ENCODE results near the gene BCAS3.
"Not testable (repeated sequence)": the region's sequence is repeated elsewhere in the genome, so short reads cannot be mapped to it uniquely, and the experiment has no call there.

The BCAS3 gene

DNA sequence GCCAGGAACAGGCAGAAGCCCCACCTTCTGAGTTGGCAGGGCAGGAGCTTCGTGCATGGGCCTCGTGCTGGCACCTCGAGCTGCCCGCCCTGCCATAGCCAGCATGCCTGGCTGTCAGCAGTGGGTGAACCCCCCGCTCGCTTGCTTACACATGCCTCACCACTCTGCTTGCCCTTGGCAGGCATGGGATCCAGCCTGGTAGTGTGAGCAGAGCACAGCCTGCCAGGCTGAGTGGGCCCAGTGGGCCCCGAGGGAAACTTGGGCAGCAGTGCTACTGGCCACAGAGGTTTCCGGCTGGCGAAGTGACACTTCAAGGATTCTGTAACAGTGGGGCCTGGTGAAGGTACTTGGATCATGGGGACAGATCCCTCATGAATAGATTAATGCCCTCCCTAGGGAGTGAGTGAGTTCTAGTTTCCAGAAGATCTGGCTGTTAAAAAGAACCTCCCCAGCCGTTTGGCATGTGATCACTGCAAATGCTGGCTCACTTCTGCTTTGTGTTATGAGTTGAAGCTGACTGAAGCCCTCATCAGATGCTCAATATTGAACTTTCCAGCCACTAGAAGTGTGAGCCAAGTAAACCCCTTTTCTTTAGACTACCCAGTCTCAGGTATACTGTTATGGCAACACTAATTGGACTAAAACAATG is 114.7 kb downstream of the BCAS3 start:
- no peak for DNase-seq (ENCODE audit: low read depth, low spot score)

DNA sequence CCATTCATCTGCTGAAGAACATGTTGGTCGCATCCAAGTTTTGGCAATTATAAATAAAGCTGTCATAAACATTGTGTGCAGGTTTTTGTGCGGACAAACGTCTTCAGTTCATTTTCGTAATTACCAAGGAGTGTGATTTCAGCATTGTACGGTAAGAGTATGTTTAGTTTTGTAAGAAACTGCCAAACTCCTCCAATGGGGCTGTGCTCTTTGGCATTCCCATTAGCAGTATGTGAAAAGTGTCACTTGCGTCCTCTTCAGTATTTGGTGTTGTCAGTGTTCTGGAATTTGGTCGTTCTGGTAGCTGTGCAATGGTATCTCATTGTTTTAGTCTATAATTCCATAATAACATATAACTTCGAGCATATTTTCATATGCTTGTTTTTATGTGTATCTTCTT is 120.9 kb downstream of the BCAS3 start:
- no peak for DNase-seq (ENCODE audit: low read depth, low spot score)

DNA sequence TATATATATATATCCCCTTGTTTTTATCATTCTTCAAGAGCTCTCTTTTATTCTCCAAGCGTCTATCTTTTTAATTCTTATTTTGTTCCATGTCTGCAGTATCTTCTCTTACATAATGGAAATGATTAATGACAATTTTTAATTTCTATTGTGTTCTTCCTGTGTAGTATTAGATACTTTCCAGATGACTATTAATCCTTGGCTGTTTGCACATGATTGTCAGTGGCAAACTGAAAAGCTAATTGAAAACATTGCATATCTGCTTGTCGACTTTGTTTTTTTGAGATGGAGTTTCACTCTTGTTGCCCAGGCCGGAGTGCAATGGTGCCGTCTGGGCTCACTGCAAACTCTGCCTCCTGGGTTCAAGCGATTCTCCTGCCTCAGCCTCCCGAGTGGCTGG is 124.7 kb downstream of the BCAS3 start:
- no peak for DNase-seq (ENCODE audit: low read depth, low spot score)

DNA sequence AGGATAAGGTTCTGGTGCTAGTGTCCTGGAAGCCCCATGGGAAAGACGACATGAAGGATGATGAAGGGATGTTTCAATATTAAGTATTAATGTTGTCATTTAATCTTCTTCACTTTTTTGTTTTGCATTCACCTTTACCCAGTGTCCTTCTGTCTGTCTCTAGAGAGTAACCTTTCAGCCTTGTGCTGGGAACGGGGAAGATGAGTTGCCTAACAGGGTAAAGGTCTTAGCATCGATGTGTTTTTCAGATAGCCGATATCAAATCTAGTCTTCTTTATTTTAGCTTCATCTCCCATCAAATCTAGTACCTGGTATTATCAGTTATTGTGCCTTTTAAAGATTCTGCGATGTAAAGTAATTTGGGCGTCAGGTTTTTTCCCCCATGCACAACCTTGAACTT is 125.4 kb downstream of the BCAS3 start:
- no peak for DNase-seq (ENCODE audit: low read depth, low spot score)

DNA sequence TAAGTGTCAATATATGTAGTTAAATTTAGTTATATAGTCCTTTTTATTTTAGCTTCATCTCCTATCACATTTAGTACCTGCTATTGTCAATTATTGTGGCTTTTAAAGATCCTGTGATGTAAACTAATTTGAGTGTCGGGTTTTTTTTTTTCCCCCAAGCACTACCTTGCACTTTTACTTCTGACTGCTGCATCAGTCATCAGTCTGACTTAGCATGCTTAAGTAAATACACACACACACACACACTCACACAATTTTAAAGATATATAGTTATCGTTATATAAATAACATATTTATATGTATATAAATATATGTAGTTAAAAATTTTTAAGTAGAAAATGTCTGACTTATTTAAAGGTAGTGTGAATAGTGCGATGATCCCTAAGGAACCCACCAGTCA is 127.2 kb downstream of the BCAS3 start:
- no peak for DNase-seq (ENCODE audit: low read depth, low spot score)

DNA sequence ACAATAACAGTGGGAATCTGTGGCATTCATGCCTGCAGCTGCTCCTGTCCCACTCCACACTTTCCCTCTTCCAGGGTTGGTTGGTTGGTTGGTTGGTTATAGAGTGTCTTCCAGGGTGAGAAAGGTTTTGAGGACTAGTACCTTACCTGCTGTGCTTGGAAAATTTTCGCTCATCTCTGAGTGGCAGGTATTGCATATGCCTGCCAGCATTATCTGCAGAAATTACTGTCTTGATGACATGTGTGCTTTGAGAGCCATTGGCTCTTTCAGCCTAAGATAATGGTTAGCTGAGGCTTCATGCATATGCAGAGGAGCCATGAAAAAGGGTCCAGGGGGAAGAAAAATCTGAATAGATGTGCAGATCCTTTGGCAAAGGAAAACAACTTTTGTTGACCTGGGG is 131.8 kb downstream of the BCAS3 start:
- no peak for DNase-seq (ENCODE audit: low read depth, low spot score)

DNA sequence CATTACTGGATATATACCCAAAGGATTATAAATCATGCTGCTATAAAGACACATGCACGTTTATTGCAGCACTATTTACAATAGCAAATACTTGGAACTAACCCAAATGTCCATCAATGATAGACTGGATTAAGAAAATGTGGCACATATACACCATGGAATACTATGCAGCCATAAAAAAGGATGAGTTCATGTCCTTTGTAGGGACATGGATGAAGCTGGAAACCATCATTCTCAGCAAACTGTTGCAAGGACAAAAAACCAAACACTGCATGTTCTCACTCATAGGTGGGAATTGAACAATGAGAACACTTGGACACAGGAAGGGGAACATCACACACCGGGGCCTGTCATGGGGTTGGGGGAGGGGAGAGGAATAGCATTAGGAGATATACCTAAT is 137.3 kb downstream of the BCAS3 start:
- not testable (repeated sequence) for DNase-seq (ENCODE audit: low read depth, low spot score)

DNA sequence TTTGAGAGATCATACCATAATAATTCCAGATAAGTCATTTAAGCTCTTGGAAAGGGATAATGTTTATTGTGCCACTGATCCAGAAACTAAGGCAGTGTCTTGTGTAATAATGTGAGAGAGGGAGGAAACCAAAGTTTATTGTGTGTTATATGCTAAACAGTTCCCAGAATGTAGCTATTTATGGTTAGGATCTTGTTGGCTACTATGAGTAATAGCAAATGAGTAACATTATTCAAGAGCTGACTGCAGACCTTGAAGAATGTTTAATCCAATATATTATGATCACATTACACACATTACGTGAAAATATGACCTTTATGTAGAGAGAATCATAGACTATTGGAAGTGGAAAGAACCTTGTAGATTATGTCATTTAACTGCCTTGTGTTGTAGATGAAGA is 139.5 kb downstream of the BCAS3 start:
- DNase-seq (ENCODE audit: low read depth, low spot score): no peak

DNA sequence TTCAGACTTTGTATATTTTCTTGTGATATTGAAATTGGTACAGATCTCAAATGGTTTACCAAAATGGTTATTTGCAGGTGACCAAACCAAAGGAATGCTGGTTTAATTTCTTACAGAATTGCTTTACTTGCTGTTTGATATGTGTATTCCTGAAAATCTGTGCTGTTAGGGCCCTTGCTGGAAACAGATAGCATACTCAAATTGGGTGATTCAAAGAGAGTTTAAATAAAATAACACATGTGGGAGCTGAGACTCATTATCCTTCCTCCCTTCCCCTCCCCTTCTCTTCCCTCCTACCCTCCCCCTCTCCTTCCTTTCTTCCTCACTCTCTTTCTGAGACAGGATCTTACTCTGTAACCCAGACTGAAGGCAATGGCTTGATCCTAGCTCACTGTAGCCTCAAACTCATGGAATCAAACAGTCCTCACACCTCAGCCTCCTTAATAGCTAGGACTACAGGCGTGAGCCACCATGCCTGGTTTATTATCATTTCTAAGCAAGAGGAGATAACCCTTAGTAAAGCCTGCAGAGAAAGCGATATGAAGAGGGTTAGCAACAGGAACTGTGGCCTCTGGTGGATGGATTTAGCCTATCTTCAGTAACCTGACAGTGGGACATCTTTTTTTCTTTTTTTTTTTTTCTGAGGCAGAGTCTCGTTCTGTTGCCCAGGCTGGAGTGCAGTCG is 141.9 kb downstream of the BCAS3 start:
- DNase-seq (ENCODE audit: low read depth, low spot score): no peak

DNA sequence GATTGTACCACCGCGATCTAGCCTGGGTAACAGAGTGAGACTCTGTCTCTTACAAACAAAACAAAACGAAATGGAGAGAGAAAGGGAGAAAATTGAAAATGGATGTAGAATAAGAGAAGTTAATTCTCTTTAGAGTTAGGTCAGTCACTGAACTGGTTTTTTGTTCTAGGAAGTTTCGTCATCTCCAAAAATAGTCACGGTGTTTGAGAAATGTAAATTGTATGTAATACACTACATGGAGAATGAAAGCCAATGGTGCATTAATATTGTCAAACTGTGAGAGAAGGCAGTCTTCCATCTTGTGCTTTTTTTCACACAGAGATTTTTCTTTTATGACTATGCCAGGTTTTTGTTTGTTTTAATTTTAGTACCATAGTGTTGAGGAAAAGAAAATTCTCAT is 145.9 kb downstream of the BCAS3 start:
- DNase-seq (ENCODE audit: low read depth, low spot score): no peak

DNA sequence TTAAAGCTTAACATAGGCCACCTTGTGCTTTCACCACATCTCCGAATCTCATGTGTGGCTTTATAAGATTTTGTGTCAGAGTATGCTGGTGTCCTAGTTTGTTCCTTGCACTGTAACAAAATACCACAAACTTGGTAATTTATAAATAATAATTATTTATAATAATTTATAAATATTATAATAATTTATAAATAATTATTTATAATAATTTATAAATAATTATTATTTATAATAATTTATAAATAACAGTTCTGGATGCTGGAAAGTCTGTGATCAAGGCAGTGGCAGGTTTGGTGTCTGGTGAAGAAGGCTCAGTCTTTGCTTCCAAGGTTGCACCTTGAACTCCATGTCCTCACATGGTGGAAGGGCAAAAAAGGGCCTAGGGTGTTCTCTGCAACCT is 147.7 kb downstream of the BCAS3 start:
- no peak for DNase-seq (ENCODE audit: low read depth, low spot score)

DNA sequence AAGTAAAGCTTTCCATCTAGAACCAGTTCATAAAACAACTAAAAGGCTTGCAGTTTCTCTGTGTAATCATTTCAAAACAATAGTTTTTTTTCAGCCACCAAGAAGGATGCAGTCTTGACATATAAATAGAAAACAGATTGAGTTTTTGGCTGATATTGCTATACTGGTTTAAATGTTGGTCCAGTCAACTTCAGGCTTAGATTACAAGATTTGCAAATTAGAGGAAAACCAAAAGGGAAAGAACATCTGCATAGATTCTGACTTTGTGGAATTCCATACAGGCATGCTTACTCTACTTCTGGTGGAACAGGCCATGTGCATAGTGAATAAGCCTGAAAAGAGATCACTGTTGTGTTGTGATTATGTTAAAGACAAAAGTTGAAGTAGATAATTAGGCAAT is 150.3 kb downstream of the BCAS3 start:
- DNase-seq (ENCODE audit: low read depth, low spot score): no peak

DNA sequence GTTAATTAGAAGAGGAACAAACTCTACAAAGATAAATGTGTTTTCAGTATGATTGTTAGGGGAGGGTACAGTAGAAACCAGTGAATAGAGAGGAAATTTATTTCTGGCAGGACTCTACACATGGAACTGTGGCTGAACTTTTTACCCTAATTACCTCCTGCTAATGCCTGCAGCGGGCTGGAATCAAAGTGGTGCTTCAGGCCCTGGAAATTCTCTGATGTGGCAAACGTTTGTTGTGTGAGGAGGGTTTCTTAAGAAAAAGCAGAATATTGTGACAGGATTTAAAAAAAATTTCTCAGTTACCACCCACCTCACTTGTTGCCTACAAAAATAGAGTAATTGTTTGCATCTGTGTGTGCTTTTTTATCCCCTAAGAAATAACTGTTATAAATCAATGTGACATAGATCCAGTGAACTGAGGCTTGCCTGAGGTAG is 154.5 kb downstream of the BCAS3 start:
- DNase-seq (ENCODE audit: low read depth, low spot score): no peak

DNA sequence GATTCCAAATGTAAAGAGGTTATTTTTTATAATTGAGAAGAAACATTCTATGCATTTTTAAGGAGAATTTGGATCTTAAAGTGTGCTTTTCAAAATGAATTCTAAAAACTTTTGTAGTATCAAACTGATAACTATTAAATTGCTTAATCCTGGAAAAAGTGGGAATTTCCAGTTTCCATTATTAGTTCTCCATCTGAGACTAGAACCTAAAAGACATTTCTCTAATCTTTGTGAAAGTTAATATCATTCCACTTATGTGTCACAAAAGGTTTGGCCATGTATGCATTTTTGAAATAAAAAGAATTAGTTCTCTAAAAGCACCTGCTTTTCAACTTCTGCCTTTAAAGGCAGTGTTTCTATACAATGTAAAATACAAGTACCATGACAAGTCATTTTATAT is 155.0 kb downstream of the BCAS3 start:
- DNase-seq (ENCODE audit: low read depth, low spot score): no peak

DNA sequence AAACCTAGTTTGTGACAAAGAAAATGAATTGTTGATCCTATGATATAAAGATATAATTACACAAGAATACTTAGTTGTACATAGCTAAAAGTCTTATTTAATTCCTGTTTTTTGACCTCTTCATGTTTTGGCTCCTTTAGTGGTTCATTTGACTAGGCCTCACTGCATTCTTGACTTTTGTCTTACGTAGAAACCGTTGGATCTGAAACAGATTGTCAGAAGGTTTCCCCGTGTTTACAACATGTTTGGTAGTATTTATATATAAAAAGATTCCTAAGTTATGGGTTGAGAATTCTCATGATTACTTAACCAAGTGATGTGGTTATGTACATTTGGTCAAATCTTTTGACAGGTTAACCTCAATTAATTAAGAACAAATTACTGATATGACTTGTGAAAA is 162.8 kb downstream of the BCAS3 start:
- DNase-seq (ENCODE audit: low read depth, low spot score): no peak

DNA sequence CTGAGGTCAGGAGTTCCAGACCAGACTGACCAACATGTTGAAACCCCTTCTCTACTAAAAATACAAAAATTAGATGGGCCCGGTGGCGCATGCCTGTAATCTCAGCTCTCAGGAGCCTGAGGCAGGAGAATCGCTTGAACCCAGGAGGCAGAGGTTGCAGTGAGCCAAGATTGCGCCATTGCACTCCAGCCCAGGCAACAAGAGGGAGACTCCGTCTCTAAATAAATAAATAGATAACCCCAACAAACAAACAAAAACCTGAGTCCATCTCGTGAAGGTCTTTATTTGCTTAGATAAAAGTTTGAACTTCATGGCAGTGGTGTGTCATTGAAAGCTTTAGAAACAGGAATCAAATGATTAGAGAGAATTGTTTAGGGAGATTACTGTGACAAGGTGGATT is 167.4 kb downstream of the BCAS3 start:
- no peak for DNase-seq (ENCODE audit: low read depth, low spot score)

DNA sequence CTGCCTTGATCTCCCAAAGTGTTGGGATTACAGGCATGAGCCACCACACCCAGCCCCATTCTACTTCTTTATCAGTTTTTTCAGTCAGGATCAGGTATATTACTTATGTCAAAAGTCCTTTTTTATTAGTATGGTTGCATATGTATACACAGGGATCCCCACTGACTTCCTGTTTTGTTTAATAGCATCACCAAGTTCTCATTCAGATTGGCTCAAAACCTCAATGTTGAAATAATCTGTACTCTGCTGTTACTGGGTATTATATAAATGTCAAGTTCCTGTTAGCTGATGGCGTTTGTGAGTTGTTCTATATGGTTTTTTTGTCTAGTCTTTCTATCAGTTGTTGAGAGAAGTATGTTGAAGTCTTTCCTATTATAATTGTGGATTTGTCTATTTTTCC is 168.5 kb downstream of the BCAS3 start:
- DNase-seq (ENCODE audit: low read depth, low spot score): no peak

DNA sequence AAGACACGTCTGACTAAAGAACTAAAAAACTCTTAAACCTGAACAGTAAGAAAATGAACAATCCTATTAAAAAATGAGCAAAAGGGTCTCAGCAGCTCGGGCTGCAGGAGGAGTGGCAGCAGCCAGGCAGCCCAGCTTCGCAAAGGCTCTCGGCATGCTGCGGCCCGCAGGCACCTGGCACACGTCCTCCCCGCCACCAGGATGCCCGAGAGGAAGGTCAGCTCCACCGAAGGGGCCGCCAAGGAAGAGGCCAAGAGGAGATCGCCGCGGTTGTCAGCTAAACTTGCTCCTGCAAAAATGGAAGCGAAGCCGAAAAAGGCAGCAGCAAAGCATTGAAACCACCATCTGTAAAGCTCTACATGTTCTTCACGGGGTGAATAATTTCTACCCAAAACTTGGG is 173.5 kb downstream of the BCAS3 start:
- DNase-seq (ENCODE audit: low read depth, low spot score): no peak

DNA sequence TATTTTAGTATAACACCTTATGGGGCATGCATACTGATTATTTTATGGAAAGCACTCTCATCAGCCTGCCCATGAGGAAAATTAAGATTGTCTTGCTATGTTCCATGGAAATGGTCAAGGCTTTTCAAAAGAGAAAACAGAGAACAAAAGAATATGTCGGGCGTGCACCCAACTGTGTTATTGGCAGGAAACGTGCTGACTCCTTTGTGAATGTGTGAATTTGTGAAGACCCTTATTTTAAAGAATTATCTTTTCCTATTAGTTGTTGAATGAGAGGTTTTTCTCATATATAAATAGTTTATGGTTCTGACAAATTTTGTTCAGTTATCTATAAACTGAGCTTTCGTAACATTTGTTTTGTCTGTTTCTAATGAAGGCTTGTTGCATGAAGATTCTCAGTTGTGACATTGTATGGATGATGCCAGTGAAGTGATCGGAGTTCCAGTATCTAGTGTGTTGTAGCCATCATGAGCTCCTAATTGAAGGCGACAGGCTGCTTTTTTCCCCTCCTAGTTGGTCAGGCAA is 180.0 kb downstream of the BCAS3 start:
- no peak for DNase-seq (ENCODE audit: low read depth, low spot score)

DNA sequence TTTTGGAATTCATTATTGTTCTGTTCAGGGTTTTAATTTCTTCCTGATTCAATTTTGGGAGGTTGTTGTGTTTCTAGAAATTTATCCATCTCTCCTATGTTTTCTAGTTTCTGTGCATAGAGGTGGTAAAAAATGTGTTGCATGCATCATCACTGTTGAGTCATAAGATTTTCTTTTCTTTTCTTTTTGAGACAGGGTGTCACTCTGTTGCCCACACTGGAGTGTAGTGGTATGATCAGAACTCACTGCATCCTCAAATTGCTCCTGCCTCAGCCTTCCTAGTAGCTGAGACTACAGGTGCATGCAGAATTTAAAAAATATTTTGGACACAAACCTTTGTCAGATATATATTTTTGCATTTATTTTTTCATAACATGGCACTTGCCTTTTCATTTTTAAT is 184.8 kb downstream of the BCAS3 start:
- DNase-seq (ENCODE audit: low read depth, low spot score): no peak

DNA sequence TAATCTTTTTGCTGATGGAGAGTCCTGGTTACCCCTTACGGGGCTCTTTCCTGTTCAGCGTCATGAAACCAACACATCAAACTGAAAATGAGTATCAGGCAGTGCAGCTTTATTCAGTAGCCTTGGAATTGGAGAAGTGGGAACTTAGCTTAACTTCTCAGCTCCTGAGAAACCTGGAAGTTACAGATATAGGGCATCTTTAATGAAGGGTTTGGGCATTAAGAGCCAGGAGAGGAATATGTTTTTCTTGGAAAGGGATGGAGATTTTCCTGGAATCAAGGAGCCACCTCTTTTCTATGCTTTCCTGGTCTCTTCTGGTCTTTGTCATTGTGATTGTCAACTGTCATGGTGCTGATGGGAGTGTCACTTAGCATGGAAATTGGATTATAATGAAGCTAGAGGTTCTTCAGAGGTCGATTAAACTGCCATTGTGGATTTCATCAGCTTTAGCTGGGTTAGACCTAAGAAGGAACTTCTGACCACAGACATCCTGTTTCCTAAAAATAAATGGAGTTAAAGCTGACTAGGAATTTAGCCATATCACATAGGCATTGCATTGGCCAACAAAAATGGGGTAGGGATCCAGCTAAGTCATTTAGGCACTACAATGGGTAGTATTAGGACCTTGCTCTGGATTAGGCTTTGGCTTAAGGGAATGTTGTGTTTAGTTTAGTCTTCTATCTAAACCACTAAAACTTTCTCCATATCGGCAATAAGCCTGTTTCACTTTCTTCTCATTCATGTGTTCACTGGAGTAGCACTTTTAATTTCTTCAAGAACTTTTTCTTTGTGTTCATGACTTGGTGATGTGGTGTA is 186.4 kb downstream of the BCAS3 start:
- DNase-seq (ENCODE audit: low read depth, low spot score): no peak

DNA sequence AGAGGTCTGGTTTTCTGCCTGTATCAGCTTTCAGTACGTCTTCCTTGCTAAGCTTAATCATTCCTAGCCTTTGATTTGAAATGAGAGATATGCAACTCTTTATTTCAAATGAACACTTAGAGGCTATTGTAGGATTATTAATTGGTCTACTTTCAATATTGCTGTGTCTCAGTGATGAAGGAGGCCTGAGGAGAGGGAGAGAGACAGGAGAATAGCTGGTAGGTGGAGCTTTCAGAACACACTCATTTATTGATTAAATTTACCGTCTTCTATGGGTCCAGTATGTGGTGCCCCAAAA is 187.0 kb downstream of the BCAS3 start:
- no peak for DNase-seq (ENCODE audit: low read depth, low spot score)

DNA sequence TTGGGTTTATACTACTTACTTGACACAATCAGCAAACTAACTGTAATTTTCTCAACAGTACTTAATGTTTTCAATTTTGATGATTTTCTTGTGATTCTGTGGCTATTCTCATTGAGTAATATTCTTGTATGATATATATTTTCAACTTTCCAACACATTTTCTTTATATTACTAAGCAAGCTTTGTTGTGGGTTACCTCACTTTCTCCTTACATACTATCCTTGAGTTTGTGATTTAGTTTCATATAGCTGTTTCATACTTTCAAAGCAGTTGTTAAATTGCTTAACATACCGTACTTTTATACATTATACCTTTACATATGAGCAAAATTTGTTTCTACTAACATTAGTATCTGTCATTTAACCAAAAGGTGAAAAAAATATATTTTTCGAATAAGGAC is 197.1 kb downstream of the BCAS3 start:
- no peak for DNase-seq (ENCODE audit: low read depth, low spot score)

Measured in activated naive CD8-positive, alpha-beta T cell treated with anti-CD3 and anti-CD28 coated beads, Interleukin-2, amount 50 U/mL, for 16 hours (primary cell).